ENCODE measurements around the gene EYA2. TPM values are rescaled to one million over a fixed set of nuclear protein-coding genes. Genes with fewer than 3 reads are reported as not detected.

EYA2 gene
- total and polyA plus RNA-seq, 2 donors (not counting 3 experiments of a cell fraction or from before 2014, with no cell fraction given): not detected

DNA sequence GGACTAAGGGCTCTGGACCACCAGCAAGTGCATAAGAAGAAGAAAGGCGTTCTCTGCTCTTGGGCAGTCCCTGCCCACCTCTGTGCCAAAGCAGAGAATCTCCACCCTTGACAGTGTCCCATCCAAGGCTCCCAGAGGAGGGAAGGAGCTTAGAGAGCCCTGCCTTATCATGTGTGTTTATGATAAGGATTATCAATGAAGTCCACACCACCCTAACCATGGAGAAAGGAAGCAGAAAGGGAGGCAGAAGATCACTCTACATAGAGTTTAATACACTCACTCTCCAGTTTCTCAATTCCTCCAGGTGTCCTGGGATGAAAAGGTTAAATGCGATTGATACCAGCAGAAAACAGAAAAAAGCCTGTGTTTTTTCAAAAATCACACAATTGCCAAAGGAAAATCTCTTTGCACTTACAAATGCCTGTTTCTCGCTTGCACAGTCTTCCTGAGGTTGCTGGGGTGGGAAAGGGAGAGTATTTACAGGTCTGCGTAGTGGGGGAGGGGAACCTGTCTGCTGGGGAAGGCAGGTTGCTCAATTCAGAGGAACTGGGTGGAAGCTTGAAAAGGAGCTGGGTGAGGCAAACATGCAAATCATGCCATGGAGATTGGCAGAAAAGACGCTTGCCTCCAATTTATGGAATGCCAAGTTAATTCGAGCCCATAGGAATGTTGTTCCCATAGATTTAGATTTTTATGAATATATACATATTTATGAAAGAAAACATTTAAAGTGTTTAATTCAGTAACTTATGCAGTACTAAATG is 104.0 kb downstream of the EYA2 start:
- CTCF ChIA-PET: no interaction called here
- Histone ChIP-seq H3K4me2 (ENCODE audit: insufficient read depth, low read length) (no peak overlapping the region), H3K4me3 (replicated peaks in 1 of 3; ENCODE audit: insufficient read depth in 1 of 3, low read depth in 1 of 3, low read length in 3 of 3) (no peak overlapping the region), H4K20me1 (replicated peaks; ENCODE audit: control insufficient read depth, extremely low read depth, insufficient read depth, low read length) (no peaks in the 10 kb centered on the region), H3K79me2 (ENCODE audit: control insufficient read depth, insufficient read depth, low read length) (no peaks in the 10 kb centered on the region), H3K4me1 (ENCODE audit: control insufficient read depth, extremely low read depth, insufficient read depth, low read length) (no peaks in the 10 kb centered on the region), H3K9me3 (replicated peaks; ENCODE audit: control insufficient read depth, insufficient read depth, low read length) (no peaks in the 10 kb centered on the region), H3K9me1 (replicated peaks; ENCODE audit: control insufficient read depth, extremely low read depth, insufficient read depth, low read length) (no peaks in the 10 kb centered on the region), H3K9ac (replicated peaks; ENCODE audit: extremely low read depth, insufficient read depth, low read length) (no peak overlapping the region), H3K27me3 (ENCODE audit: control insufficient read depth in 2 of 2, insufficient read depth in 2 of 2, low read length in 2 of 2) (no peaks in the 10 kb centered on the region), H2AFZ (ENCODE audit: low read depth, low read length) (no peak overlapping the region), H3K36me3 (ENCODE audit: control insufficient read depth in 2 of 2, extremely low read depth in 1 of 2, insufficient read depth in 2 of 2, low read length in 2 of 2) (no peaks in the 10 kb centered on the region), H3K27ac (ENCODE audit: insufficient read depth, low read depth, low read length) (no peak overlapping the region)
- TF ChIP-seq MAX (IDR thresholded peaks at IDR 0.05; ENCODE audit: insufficient read depth, insufficient read length) (no peak), EZH2 (IDR thresholded peaks at IDR 0.05; ENCODE audit: borderline replicate concordance, low read depth, low read length, severe bottlenecking) (no peak), JUN (IDR thresholded peaks at IDR 0.05; ENCODE audit: borderline replicate concordance, insufficient read depth, insufficient read length, low read depth) (no peak), POLR2A (IDR thresholded peaks at IDR 0.05; ENCODE audit: low read depth, low read length) (no peak), MYC (IDR thresholded peaks at IDR 0.05; ENCODE audit: low read depth, low read length) (no peak), FOS (IDR thresholded peaks at IDR 0.05; ENCODE audit: borderline replicate concordance, insufficient read depth, low read length) (no peak), POLR2AphosphoS5 (IDR thresholded peaks at IDR 0.05; ENCODE audit: insufficient read depth, low read depth, low read length) (no peak), GATA2 (IDR thresholded peaks at IDR 0.05; ENCODE audit: insufficient read depth, insufficient read length, low read depth, low read length) (no peak)
- TF ChIP-seq, protein P1, sequence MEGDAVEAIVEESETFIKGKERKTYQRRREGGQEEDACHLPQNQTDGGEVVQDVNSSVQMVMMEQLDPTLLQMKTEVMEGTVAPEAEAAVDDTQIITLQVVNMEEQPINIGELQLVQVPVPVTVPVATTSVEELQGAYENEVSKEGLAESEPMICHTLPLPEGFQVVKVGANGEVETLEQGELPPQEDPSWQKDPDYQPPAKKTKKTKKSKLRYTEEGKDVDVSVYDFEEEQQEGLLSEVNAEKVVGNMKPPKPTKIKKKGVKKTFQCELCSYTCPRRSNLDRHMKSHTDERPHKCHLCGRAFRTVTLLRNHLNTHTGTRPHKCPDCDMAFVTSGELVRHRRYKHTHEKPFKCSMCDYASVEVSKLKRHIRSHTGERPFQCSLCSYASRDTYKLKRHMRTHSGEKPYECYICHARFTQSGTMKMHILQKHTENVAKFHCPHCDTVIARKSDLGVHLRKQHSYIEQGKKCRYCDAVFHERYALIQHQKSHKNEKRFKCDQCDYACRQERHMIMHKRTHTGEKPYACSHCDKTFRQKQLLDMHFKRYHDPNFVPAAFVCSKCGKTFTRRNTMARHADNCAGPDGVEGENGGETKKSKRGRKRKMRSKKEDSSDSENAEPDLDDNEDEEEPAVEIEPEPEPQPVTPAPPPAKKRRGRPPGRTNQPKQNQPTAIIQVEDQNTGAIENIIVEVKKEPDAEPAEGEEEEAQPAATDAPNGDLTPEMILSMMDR (IDR thresholded peaks at IDR 0.05; ENCODE audit: extremely low read depth in 1 of 2, insufficient read depth in 1 of 2, low read depth in 1 of 2, low read length in 2 of 2): no peak
- POLR2A ChIA-PET: no interaction called here
- intact Hi-C loops (cut with micrococcal nuclease) (no loop called here), dilution Hi-C loops (cut with MboI; ENCODE audit: extremely low pct_ligation_motif_present, low sequenced_read_pairs) (no loop called here)
- DNase-seq (ENCODE audit: low read depth, low spot score) (no peak), FAIRE-seq (no peak)
- no TSS peak for BruUV-seq (replicated peaks)

Measured in endothelial cell of umbilical vein (primary cell).